ENCODE results near the gene ABI3BP.

Gene ABI3BP

GRCh38 chr3:100813828-100814227 lies 179.4 kb downstream of the ABI3BP start:
- no peak for DNase-seq

GRCh38 chr3:100811779-100812507 lies 181.3 kb downstream of the ABI3BP start:
- DNase-seq: no peak

DNA sequence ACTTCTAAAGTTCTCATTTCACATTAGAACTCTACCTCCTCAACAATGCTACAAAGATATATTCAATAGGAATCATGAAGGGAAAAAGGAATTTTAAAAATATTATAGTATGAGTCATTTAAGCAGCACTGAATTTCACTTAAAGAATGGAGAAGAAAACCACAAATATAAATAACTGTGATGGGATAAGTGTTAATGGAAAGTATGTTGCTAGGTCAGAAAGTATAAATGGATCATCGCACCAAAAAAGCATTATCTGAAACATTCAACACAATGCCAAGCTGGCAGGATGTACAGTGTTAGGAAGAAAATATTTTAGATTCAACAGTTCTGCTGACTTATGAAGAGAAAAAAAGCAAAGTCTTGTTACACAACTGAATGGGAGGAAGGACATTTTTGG lies 182.6 kb downstream of the ABI3BP start:
- no peak for DNase-seq

DNA sequence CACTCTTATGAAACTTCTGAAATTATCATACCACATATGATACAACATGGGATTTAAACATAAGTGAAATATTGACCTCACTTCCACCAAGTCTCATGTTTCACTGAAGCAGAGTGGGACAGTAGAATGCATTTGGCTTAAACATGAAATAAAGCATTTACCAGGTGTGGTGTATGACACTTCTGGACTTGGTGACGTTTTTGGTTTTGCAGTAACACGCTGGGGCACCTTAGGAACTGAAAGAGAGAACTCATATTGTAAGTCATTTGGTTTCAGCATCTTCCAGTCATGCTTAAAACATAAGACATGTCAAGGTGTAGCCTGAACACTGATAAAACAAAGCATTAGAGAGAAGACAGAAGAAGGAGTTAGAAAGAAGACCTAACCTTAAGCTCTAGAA lies 188.6 kb downstream of the ABI3BP start:
- no peak for DNase-seq

DNA sequence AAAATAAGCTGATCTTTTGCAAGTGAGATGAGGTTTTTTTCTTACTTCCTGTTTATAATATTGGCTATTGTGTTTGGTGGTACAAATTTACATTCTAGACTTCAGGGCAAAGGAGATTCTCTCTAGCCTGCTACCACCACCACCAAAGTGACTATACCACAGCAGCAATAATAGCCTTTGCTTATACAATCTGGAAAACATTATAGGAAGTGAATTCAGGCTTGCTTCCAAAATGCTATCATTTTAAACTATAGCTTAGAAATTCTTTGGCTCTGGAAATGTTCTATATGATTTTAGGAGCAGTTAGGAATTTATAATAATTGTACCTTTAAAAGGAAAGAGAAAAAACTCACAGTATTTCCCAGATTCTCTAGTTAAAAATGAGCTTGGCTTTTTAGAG lies 189.5 kb downstream of the ABI3BP start:
- DNase-seq: no peak

DNA sequence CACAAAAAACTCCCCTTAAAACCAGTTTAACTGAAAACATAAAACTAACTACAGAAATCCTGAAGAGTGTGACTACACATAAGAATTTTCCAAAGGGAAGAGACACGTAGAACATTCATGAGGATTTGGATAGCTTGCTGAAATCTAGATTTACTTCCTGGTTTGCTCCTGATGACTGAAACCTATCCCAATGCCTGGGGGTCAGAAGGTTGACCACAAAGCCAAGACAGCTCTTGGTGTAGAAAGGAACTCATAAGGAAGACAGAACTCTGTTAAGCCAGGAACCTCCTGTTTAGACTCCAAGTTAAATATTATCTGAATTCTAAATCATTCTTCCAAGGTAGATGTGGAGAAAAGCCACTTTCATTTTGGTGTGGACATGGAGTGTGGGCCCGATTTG lies 191.1 kb downstream of the ABI3BP start:
- no peak for DNase-seq

DNA sequence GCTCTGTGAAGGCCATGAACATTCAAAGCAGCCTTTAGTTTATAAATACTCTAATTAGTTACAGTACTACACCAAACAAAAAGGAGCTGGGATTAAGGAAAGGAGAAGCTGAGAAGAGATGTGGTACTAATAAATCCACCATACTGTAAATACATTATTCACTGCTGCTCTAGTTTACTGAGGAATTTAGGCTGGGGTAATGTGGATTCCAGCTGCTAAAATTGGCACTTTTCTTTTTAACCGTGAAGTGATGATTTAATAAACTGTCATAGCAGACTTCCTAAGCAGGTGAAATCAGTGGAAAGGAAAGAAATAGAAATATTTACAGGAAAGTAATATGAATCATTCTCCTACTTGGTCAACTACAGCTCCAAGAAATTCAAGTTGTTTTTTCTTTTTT lies 195.2 kb downstream of the ABI3BP start:
- no peak for DNase-seq

DNA sequence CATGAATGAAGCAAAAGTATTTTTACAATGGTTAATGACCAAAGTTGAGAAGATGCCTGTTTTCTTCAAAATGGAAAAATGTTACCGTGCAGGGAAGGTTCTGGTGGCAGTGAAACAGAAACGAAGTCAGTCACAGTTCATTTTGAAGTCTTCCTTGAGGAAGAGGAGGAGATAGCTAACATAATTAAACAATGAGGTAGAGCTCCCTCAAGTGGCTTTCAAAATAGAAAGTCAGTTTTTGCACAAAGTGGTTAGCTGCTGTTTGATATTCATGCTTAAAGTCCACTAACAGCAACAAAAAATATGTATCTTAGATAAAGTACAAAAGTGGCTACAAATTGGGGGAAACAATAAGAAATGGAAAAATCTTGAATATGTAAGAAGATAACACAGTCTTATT lies 196.7 kb downstream of the ABI3BP start:
- no peak for DNase-seq

GRCh38 chr3:100789579-100789978 lies 203.6 kb downstream of the ABI3BP start:
- DNase-seq: no peak

- DNase-seq: no peak
Observed at GRCh38 chr3:100783619-100784018, 209.6 kb downstream of the ABI3BP start.

DNA sequence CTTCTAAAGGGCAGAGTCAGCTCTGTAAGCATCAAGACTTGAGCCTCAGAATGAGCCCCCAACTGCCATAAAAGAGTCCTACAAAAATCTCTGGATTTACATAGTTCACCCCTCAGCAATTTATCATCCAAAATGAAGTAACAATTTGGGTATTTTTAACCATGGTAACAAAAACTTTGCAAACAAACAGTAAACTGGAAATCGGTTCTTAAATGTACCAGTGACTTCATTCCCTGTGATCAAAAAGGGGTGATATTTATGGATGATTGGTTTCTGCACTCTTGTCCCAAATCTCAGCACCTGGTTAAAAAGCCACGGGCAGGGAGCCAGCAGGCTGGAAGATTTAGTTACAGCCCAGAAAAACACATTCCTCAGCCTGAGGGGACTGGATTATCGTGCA lies 210.3 kb downstream of the ABI3BP start:
- no peak for DNase-seq

DNA sequence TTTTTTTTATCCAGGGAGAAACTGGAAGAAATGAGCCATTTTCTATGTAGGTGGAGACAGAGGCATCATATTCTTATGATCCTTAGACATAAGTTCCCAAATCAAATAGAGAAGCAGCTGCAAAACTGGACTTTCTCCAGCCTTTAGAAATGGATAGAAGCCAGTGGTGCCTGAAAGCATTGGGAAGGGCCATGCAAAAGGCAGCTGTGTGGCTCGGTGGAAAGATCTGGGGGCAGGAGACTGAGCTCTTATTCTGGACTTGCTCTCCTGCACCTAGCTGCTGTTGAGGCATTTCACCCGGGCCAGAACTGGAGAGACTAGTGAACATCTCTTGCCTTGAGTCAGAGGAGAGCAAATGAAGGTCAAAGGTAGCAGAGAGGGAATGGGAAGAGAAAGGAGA lies 210.9 kb downstream of the ABI3BP start:
- DNase-seq: no peak

GRCh38 chr3:100781301-100781700 lies 211.9 kb downstream of the ABI3BP start:
- no peak for DNase-seq

- DNase-seq: no peak
Observed at GRCh38 chr3:100780071-100780622, 213.1 kb downstream of the ABI3BP start.

- no peak for DNase-seq
Observed at GRCh38 chr3:100779480-100779879, 213.7 kb downstream of the ABI3BP start.

DNA sequence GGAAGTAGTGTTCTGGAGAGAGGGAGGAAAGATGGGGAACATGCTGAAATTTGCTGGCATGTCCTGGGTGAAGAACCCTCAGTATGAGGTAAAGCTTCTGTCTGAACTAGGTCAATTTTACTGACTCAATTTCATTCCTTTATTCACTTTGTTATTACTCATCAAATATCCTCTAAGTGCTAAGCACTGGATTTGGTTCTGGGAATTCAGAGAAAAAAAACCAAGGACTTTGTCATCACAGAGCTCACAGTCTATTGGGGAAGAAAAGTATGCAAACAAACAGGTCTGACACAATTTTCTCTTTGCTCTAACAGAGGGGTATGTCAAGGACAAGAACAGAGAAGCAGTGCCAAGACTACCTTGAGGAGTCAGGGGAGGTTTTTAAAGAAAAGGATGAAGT lies 215.9 kb downstream of the ABI3BP start:
- DNase-seq: no peak

- DNase-seq: no peak
Observed at GRCh38 chr3:100776746-100777145, 216.5 kb downstream of the ABI3BP start.

- no peak for DNase-seq
Observed at GRCh38 chr3:100776097-100776729, 217.0 kb downstream of the ABI3BP start.

DNA sequence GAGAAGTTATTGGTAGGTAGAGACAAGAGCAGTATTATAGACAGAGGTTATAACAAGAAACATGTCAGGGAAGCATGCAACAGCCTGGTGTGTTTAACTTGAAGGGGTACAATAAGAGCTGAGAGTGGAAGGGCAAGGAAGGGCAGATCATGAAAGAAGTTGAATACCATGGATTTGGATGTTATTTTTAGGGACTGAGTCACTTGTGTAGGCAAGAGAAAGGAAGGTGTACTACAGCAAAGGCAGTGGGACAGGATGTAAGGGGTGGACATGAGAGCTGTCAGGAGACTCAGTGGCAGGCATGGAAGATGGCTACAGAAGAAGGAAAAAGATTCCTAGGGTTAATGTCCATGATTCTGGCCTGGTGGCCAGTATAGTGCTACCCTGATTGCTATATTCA lies 217.6 kb downstream of the ABI3BP start:
- no peak for DNase-seq

- DNase-seq: no peak
Observed at GRCh38 chr3:100775226-100775625, 218.0 kb downstream of the ABI3BP start.

- DNase-seq: no peak
Observed at GRCh38 chr3:100769693-100770092, 223.5 kb downstream of the ABI3BP start.

- no peak for DNase-seq
Observed at GRCh38 chr3:100766069-100766468, 227.2 kb downstream of the ABI3BP start.

DNA sequence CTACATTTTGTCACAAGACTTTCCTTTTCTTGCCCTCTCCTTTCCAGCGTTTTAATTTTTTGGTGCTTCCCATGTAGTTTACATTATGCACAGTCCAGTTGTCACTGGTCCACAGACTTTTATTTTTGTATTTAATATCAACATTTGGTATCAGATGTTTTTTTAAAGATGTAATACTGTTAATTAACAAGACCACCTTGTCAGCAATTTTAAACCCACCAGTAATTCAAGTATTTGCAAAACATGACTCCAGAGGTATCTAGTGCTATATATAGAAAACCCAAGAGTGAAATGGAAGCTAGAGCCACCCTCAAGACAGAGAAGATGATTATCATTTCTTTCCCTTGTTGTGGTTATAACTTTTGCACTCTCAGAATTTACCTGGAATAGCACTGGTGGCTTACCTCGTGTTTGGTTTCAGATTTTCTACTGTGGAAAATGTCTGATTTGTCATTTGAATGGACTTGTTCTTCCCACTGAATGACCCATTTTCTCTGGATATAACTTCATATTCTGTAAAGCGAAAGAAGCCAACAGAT lies 227.7 kb downstream of the ABI3BP start:
- no peak for DNase-seq

DNA sequence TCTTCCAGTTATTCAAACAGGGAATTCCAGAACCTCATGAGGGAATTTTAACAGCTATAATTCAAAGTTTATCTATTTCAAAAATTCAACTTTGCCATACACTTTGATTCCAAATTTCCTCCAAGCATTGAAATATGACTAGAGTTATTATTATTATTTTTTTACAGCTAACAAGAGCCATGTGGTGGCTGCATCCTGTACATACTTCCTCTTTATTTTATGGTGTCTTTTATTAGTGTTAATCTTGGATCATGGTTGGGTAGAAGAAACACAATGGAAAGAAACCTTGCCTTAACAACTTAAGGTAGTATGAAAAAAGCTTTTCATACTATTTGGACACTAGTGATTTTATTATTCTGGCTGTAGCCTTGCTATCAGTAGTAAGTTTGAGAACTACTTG lies 231.3 kb downstream of the ABI3BP start:
- DNase-seq: no peak
